GM21723 (cell line): ENCODE data around the gene SMIM43.

Experiments
- ATAC-seq: cut with Tn5 transposase; IDR thresholded peaks from one replicate; pipeline ENCODE4 v1.9.1; 2021; ENCODE audit warnings: mild to moderate bottlenecking, moderate library complexity; ENCODE audit not compliant: unreplicated experiment

The SMIM43 gene

DNA sequence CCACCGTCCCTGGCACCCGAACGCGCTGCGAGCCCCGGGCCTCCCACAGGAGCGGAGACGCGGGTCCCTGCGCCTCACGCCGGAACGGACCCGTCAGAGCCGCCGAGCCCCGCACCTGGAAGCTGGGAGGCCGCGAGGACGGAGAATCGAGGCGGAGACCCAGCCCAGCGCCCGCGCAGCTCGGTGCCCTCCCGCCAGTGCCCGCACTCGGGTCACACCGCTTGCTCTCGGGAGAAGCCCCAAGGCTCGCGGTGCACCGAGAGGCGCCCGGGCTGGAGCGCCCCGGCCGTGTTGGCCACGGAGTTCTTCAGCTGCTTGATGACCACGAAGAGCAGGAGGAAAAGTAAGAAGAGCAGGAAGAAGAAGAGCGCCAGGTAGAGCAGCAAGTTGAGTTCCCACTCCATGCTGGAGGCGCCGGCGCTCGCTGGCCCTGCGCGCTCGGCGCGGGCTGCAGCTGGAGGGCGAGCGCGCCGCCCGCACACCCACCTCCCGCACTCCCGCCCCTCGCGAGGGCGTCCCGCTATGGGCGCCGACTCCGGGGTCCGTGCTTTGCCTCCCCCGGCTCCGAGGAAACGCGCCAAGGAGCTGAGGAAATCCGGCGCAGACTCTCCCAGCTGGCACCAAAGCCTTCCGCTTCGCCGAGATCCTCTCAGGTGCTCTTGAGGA lies at the start of gene SMIM43:
Gene SMIM43 (minus strand): TSS at position 463 of the 666 bp plus-strand sequence. CDS start 59 bp downstream, at position 404.
- no peak for ATAC-seq

DNA sequence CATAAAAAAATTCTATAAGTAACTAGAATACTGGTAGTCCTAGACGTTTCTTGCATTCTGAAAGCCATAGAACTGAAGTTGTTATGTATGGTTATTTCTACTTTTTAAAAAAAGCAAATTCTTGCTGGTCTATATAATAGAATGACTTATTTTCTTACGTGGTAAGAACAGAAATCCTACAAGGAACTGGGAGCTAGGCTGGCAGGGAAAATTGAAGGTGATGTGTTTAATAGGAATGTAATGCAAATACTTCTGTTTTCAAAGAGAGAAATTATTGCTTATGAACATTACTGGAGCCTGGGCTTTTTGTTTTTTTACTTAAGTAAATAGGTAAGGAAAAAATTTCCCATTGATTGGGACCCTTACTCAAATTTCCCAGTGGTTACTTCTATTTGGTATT lies 49.8 kb upstream of the SMIM43 start:
- no peak for ATAC-seq

DNA sequence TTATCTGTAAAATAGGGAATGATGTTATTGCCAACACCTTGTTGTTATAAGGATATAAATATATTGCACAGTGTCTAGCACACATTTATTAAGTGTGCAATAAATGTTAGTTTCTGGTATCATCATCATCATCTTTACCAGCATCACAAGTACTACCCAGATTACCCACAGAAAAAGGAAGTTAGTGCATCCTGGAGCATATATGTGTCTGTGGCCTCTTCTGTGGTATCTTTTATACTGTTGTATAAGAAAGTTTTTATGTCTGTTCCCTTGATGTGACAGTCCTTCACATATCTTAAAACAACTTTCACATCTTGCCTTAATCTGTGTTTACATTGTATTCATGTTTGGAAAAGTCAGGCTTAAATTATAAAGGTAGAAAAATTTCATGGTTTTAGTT lies 46.2 kb upstream of the SMIM43 start:
- ATAC-seq: no peak

DNA sequence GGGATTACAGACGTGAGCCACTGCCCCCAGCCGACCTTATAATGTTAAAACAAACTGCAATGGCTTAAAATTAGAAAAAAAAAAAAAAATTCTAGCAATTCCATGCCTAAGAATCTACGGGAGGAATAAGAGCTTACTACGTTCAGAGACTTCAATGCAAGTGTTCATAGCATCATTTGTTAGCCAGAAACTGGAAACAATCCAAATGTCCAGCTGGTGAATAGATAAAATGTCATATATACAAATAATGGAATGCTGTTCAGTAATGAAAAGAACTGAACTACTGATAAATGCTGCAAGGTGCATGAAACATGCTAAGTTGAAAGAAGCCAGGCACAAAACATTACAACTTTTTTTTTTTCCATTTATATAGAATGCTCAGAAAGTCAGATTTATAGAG lies 41.4 kb upstream of the SMIM43 start:
- ATAC-seq: no peak

DNA sequence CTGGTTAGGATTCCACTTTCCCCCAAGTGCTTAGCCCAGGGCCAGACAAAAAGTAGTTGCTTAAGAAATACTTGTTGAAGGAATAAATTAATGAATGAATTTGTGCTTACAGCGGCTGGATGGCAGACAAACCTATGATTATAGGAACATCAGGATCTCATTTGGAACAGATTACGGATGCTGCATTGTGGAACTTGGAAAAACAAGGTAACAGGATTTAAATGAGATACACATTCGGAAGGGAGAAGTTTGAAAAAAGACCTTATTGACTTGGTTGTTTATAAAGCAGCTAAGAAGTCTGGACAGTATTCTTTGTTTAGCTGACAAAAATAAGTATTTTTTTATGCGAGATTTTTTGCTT lies 36.7 kb upstream of the SMIM43 start:
- no peak for ATAC-seq

DNA sequence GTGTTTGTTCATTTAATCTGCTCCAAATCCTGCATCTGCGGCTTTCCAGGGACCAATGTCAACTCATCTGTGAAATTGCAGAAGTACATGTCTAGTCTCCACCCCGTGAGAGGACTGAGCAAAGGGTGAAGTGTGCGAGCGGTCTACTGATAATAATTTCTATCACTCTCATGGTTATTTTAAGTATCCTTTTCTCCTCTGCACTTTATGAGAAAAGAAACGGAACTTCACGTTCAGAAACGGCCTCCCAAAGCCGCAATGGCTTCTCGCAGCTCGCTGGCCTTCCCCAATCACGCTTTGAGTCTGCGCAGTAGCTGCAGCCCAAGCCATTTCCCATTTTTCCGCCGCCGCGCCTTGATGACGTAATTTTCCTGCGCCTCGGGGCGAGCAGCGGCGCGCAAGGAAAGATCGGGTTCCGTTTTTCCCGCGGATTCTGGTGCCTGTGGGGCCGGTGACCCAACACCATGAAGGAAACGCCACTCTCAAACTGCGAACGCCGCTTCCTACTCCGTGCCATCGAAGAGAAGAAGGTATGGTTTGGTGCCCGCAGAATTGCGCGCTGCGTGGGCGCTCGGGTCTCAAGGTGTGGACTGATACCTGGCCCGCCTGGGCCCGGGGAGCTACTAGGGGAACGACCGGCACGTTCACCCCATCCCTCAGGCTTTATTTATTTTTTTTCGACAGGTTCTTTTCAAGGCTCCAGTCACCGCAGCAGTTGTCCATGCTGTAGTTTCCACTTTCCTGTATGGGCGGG lies 36.2 kb upstream of the SMIM43 start, which contains the start of gene EXOSC9:
Gene EXOSC9 (plus strand): TSS at position 363 of the 754 bp plus-strand sequence. CDS start 102 bp downstream, at position 465.
- ATAC-seq: peak; percentile 83

DNA sequence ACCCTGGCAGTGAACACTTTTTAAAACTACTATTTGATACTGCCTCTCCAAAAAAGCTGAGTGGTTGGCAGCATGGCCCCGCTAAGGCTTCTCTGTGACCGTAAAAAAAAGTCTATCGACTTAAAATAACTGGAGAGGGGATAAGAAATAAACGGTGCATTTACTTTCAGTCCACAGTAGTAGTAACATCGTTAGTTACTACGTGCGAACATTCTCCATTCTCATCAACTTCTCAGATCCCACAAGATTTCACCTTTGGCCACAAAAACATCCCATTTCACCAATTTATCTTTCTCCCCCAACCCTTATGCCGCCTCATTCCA lies 35.6 kb upstream of the SMIM43 start:
- ATAC-seq: peak; percentile 21

DNA sequence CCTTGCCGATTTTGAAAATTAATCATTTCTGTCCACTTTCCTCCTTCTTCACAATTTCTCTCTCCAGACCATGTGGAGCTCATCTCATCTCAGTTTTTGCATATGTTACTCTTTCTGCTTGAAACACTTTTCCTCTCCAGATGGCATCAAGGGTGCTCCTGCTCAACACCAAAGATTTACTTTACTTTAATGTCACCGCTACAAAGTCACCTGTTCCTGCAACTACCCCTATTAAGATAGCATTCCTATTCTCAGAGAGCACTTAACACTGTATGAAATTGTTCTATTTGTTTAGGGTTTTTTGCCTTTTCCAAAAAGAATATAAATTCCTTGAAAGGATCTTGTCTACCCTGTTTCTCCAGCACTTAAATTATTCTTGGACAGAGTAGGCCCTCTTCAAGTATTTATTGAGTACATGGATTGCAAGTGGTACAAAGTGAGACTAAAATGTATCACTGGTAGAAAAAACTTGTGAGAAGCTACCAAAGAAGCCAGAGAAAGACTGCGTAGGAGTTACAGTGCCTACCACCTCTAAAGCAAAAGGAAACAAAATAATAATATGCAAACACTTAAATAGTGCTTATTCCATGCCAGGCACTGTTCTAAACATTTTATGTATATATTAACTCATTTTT lies 35.0 kb upstream of the SMIM43 start:
- no peak for ATAC-seq

DNA sequence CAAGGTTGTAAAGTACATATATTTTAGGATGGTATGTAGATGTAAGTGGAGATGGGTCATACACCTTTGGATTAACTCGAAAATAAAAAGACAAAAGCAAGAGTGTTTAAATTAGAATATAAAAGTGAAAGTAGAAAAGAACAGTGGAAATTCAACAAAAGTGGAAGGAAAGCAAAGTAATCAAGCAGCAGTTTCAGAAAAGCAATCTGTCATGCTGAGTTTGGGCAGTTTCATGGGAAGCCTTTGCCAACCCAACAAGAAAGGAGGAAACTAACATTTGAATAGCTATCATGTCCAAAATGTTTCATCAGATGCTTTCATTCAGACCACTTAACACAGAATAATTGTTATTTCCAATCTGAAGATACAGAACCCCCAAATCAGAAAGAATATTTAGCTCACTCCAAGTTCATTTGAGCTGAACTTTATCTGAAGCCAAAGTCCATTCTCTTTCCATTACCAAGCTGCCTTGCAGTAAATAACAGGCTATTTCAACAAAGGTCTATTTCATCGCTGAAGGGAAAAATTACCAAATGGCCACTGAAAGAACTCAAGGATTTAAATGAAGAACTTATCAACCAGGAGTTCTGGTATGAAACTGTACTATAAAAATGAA lies 34.4 kb upstream of the SMIM43 start:
- no peak for ATAC-seq

DNA sequence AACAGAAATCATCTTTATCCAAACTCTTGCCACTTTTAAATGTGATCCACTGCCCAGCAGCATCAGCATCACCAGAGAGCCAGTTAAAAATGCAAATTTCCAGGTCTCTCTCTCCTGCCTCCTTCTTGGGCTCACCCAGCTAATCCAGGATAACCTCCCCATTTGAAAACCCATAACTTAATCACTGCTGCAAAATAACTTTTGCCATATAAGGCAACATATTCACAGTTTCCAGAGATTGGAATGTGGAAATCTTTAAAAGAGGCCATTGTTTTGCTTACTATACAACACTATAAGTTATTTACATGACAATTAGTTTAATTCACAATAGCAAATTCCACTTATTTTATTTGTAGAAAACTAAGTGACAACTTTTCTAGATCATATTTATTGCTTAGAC lies 31.3 kb upstream of the SMIM43 start:
- ATAC-seq: no peak

DNA sequence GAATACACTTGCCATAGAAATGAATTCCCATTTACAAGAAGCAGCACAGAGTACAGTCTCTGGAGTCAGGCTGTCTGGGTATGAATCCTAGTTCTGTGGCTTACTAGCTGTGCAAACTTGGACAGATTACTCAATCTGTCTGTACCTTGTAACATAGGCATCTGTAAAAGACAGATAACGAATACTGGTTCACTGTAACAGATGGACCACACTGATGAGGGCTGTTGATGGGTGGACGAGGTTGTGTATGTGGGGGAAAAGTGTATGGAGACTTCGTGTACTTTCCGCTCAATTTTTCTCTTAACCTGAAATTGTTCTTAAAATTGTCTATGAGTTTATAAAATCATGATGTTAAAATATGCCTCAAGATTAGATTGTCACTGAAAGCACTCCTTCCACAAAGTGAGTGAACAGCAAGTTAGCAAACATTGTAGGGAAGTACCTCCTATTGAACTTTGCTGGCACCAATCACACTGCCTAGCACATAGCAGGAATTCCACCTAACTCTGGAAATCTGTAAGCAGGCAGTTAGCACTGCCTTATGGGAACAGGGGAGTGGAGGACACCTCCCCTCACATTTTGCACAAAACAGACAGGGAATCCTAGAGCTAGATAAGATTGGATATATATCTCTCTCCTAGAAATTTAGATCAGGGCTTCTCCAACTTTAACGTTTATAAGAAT lies 29.7 kb upstream of the SMIM43 start:
- ATAC-seq: no peak

DNA sequence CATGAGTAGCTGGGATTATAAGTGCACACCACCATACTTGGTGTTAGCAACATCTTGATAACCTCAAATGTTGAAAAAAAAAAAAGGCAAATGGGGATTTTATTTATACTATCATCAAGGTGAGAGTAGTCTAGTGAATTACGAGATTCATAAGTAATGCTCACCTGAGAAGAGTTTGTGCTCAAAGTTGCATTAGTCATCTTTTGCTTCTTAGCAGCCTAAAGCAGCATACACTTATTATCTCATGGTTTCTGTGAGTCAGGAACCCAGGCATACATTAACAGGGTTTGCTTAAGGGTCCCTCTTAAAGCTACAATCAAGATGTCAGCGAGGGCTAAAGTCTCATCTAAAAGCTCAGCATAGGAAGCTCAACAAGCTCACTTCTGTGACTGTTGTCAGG lies 28.0 kb upstream of the SMIM43 start:
- no peak for ATAC-seq

DNA sequence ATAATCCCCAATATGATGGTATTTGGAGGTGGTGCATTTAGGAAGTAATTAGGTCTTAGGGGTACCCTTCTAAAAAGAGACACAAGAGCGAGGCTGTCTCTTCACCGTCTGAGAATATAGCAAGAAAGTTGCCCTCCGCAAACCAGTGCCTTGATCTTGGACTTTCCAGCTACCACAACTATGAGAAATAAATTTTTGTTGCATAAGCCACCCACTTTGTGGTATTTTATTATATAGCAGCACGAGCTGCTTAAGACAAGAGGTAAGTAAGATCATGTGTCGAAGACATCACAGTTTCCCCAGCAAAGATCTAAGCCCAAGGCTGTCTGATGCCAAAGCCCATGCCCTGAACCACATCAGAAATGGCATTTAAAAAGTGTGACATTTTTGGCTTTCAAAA lies 26.5 kb upstream of the SMIM43 start:
- ATAC-seq: no peak

DNA sequence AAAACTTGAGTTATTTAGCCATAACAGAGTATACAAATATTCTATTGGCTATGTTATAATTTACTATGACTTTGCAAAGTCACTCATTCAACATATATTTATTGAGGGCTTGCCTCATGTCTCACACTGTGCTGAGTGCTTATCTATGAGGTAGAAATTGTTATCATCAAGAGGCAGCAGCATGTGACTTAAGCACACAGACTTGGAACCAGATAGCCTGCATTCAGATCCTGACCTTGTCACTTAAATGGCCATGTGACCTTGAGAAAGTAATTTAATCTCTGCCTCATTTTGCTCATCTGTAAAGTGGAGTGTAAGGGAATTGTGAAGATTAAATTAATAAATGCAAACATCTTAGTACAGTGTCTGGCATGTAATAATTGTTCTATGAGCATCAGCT lies 26.0 kb upstream of the SMIM43 start:
- no peak for ATAC-seq

DNA sequence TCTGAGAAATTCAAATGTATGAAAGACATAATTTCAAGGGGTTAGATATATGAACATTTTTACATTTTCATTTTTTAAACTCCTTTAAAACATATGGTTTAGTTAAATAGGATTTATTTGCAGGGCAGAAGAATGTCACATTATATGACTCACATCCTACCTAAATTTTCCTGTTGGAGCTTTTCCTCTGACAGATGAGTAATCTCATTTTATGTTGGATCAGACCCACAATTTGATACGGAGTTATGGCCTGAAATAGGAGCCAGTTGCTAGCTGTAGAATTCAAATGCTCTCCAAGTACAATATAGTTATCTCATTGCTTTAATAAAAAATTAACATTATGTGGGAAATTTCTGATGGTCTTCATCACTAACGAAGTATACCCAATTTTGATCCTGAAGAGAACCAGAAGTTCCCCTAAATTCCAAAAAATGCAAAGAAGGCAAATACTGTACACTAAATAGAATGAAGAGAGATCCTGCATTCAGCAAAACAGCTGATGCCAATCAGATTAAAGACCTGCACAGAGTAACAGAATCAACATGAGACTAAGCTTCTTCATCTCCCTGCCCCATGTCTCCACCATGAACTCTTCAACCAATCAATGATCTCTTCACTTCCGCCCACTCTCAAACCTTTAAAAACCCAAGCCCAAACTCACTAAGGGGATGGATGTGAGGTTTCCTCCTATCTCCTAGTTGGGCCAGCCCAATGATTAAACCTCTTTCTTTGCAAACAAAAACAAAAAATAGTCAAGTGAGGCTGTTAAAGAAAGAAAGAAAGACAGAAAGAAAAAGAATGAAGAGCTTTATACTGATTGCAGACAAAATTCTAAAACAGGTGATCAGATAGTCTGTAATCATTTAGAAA lies 25.2 kb upstream of the SMIM43 start:
- ATAC-seq: no peak

DNA sequence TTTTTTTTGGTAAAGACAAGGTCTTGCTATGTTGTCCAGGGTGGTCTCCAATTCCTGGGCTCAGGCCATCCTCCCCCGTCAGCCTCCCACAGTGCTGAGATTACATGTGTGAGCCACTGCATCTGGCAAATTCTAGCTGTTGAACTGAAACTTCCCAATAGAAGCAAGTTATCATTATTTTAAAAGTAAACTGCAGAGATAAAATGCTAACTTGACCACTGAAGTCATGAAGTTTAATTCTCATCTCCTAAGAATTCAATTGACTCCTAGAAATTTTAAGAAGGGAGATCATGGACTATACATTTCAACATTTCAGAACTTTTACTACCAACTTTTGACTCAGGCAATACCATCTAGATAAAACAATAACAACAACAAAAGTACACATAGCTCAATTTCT lies 24.5 kb upstream of the SMIM43 start:
- no peak for ATAC-seq

DNA sequence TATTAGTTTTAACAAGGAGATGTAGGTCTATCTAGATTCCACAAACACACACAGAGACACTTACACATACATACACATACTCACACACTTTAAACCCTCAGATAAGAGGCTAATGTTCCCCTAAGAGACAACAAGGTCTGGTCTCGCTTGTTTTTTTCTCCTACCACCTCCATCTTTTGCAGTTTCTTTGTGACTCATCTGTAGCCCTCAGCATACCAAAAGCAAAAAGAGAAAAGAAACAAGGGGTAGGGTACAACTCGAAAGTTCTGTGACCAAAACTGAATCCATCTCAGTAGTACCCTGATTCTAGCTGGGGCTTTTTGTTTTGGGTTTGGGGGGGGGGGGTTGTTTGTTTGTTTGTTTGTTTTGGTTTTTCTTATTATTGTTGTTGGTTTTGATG lies 23.9 kb upstream of the SMIM43 start:
- ATAC-seq: peak; percentile 97

DNA sequence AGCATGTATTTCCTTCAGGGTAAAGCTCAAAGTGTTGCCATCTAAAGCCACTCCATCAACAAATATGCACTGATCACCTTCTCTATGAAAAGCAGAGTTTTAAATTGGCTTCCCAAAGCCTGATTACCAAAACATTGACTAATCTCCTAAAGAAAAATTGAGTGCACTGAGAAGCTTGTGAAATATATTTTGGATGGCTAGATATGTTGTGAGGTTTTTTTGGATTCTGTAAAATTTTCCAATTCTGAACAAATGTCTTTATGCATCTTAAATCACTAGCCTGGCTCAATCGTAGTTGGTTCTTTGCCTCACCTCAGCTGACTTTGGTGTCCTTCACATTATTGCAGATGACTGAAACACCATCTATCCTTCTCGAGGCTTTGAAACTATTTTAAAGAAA lies 21.3 kb upstream of the SMIM43 start:
- ATAC-seq: no peak

DNA sequence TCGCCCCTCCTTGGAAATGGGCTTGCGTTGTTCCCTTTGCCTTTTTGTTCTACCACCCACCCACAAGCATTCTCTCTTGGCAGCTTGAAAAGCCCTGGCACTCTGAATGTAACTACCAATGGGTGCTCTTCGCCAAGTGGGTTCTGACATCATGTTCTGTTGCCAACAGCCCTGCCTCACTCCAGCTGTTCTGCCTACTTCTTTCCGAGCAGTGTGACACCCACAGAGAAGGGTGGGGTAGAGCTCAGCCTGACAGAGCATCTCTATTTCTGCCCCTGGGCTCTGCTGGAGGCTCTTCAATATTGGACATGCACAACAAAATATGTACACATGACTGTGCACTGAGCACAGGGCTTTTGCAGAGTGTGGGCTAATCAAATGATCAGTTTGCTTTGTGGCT lies 20.5 kb upstream of the SMIM43 start:
- ATAC-seq: no peak

DNA sequence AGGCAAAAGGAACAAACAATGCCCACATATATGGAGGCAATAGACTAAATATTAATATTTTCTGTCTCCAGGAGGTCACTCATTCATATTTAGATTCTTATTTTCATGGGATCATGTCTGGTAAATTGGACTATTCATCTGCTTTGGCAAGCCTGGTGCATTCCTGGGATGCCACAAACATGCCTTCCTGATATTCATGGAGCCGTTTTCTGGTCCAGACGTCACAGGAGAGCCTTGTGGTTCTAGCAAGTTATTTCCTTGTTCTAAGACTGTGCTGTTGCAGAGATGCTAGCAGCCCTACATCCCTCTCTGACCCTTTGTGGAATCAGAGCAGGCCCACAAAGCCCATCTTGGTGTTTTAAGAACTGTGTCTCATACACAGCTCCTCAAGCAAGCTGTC lies 20.0 kb upstream of the SMIM43 start:
- no peak for ATAC-seq
